Hepatocyte (in vitro differentiated cells): ENCODE measurements around the gene TFE3. TPM values are rescaled to one million over a fixed set of nuclear protein-coding genes. Genes with fewer than 3 reads are reported as not detected.

Source experiments
- DNase-seq: peaks from one replicate; pipeline ENCODE4 v3.0.0-alpha.2; 2016; ENCODE audit warnings: low spot score
- H2AFZ ChIP-seq: fragments of 200-600 bp; sonication (generic); 2 replicates; pipeline ENCODE4 v1.6.0; 2016; ENCODE audit warnings: antibody characterized with exemption, mild to moderate bottlenecking
- H3K27ac ChIP-seq: fragments of 200-600 bp; sonication (generic); 2 replicates; pipeline ENCODE4 v1.5.1; 2016; ENCODE audit warnings: mild to moderate bottlenecking
- H3K27me3 ChIP-seq: fragments of 200-600 bp; sonication (generic); 2 replicates; pipeline ENCODE4 v1.6.1; 2016
- H3K36me3 ChIP-seq: fragments of 200-600 bp; sonication (generic); replicated peaks from 2 replicates; pipeline ENCODE4 v1.5.1; 2016; ENCODE audit warnings: low read depth; ENCODE audit not compliant: insufficient read depth
- H3K4me1 ChIP-seq: fragments of 200-600 bp; sonication (generic); 2 replicates; pipeline ENCODE4 v1.5.1; 2016; ENCODE audit warnings: mild to moderate bottlenecking, moderate library complexity; ENCODE audit not compliant: insufficient read depth
- H3K4me2 ChIP-seq: fragments of 200-600 bp; sonication (generic); 2 replicates; pipeline ENCODE4 v1.6.0; 2016
- H3K4me3 ChIP-seq: fragments of 200-600 bp; sonication (generic); 2 replicates; pipeline ENCODE4 v1.5.1; 2016; ENCODE audit warnings: mild to moderate bottlenecking
- H3K79me2 ChIP-seq: fragments of 200-600 bp; sonication (generic); 2 replicates; pipeline ENCODE4 v1.6.0; 2017; ENCODE audit warnings: mild to moderate bottlenecking
- H3K9me2 ChIP-seq: fragments of 200-600 bp; sonication (generic); replicated peaks from 2 replicates; pipeline ENCODE4 v1.6.0; 2017; ENCODE audit warnings: mild to moderate bottlenecking; ENCODE audit not compliant: insufficient read depth
- H3K9me3 ChIP-seq: fragments of 200-600 bp; sonication (generic); 2 replicates; pipeline ENCODE4 v1.5.1; 2016; ENCODE audit warnings: low read depth, mild to moderate bottlenecking
- H4K20me1 ChIP-seq: fragments of 200-600 bp; sonication (generic); 2 replicates; pipeline ENCODE4 v1.6.0; 2016; ENCODE audit warnings: mild to moderate bottlenecking; ENCODE audit not compliant: insufficient read depth, poor library complexity, severe bottlenecking
- CTCF ChIP-seq: fragments of 200-600 bp; sonication (generic); IDR thresholded peaks from 2 replicates; pipeline ENCODE4 v1.5.1; 2016; ENCODE audit warnings: antibody characterized with exemption, mild to moderate bottlenecking; ENCODE audit not compliant: poor library complexity
- EZH2 ChIP-seq: fragments of 200-600 bp; sonication (generic); IDR thresholded peaks from 2 replicates; pipeline ENCODE4 v1.6.1; 2016; ENCODE audit warnings: antibody characterized with exemption, mild to moderate bottlenecking, borderline replicate concordance
- EZH2phosphoT487 ChIP-seq: fragments of 200-600 bp; sonication (generic); IDR thresholded peaks from one replicate; pipeline ENCODE4 v1.6.1; 2018; ENCODE audit warnings: antibody characterized with exemption, mild to moderate bottlenecking, low read depth, moderate library complexity; ENCODE audit not compliant: unreplicated experiment, severe bottlenecking
- WGBS: methylation state at CpG from one replicate; pipeline ENCODE4 v1.1.6; 2016; ENCODE audit warnings: low lambda C conversion rate; ENCODE audit errors: missing lambda C conversion rate; 5-methylcytosine and 5-hydroxymethylcytosine counted together
- polyA plus RNA-seq: library from polyadenylated mRNA; unstranded; fragments of >200 nt; fragmentation: Nextera tagmentation; extraction: Ambion mirVana; gene quantifications from 2 replicates; pipeline ENCODE4 v1.2.1, GENCODE V29; 2016
- total RNA-seq: library from RNA; depleted of rRNA; stranded (reverse); fragments of >200 nt; gene quantifications from 2 replicates; pipeline ENCODE4 v1.2.3, GENCODE V29; 2014

The TFE3 gene
- total and polyA plus RNA-seq, 2 experiments from 2014 or later, result 38.3 to 59.8 TPM

- H3K27ac ChIP-seq, result peak within 1 kb of the TSS; percentile 87
- H3K79me2 ChIP-seq, result no peaks in the 10 kb centered on the region
- peak; percentile 93 for DNase-seq
- H4K20me1 ChIP-seq, result no peaks in the 10 kb centered on the region
- H3K9me2 ChIP-seq, result no peaks in the 10 kb centered on the region
- WGBS, result 43% methylated on average over 54 of the region's 61 CpGs
- no peaks in the 10 kb centered on the region for H3K4me1 ChIP-seq
- peak within 1 kb of the TSS; percentile 77 for H3K4me2 ChIP-seq
- no peaks in the 10 kb centered on the region for H3K36me3 ChIP-seq
- H2AFZ ChIP-seq, result no peak within 1 kb of the TSS
- no peaks in the 10 kb centered on the region for H3K9me3 ChIP-seq
- H3K4me3 ChIP-seq, result peak within 1 kb of the TSS; percentile 46
- TF ChIP-seq CTCF (no peak), EZH2phosphoT487 (no peak), EZH2 (no peak)
- H3K27me3 ChIP-seq, result no peaks in the 10 kb centered on the region
Observed at GRCh38 chrX:49073601-49074575, 30.7 kb upstream of the TFE3 start, which contains the start of gene PRAF2. TSS of gene PRAF2 (minus strand) at chrX:49074002. CDS start at chrX:49073987, 15 bp downstream.

GRCh38 chrX:49072712-49073095, 29.5 kb upstream of the TFE3 start:
- Histone ChIP-seq H3K4me3 (no peak overlapping the region), H3K4me1 (no peaks in the 10 kb centered on the region), H3K79me2 (no peaks in the 10 kb centered on the region), H3K9me2 (no peaks in the 10 kb centered on the region), H3K4me2 (peak overlapping the region; percentile 77), H3K36me3 (no peaks in the 10 kb centered on the region), H3K9me3 (no peaks in the 10 kb centered on the region), H3K27me3 (no peaks in the 10 kb centered on the region), H3K27ac (no peak overlapping the region), H4K20me1 (no peaks in the 10 kb centered on the region), H2AFZ (no peak overlapping the region)
- no peak for DNase-seq
- WGBS, result 89% methylated on average over 9 of the region's 10 CpGs
- TF ChIP-seq CTCF (no peak), EZH2phosphoT487 (no peak), EZH2 (no peak)

DNA sequence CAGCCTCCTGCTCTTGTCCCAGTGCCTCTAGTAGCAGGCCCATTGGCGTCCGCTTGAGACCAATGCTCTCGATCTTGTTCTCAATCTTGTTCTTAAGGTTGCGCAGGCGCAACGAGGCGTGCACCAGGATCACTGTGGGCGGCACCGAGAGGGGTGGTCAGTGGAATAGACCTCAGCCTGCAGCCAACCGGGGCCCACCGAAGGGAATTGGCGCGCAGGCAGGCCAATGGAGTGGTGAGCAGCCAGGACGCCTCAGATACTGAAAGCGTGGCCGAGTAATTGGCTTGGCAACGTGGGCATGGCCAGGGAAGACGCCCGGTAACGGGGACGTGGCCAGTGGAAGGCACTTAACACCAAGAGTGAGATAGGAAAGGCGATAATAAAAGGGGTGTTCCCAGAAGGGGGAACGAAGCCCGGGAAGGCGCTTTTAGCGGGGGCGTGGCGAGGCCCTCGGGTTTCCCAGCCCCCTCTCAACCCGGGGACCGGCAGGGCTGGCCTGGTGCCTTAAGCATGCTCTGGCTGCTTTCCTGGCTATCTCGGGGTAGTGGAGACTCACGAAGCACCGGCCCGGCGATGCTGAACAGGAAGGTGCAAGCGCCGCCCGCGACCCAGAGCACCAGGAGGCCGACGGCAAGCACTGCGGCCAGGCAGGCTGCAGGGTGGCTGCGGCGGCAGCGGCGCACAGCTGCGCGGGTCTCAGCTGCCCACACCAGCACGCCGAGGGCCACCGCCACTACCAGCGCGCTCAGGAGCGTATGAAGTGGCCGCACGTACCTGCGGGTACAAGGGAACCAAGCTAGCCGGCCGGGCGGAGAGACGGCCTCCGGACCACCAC, 28.9 kb upstream of the TFE3 start:
- Histone ChIP-seq H3K27ac (no peak overlapping the region), H3K4me2 (peak overlapping the region; percentile 77)
- 94% methylated on average over 63 of the region's 63 CpGs for WGBS

More for the DNA sequence above, 28.9 kb upstream of the TFE3 start:
- H3K4me1 ChIP-seq, result no peaks in the 10 kb centered on the region
- H3K4me3 ChIP-seq, result no peak overlapping the region
- H3K9me3 ChIP-seq, result no peaks in the 10 kb centered on the region
- peak; percentile 10 for DNase-seq
- H3K36me3 ChIP-seq, result no peaks in the 10 kb centered on the region
- no peak overlapping the region for H2AFZ ChIP-seq
- TF ChIP-seq EZH2phosphoT487 (no peak), EZH2 (no peak), CTCF (no peak)
- H3K79me2 ChIP-seq, result no peaks in the 10 kb centered on the region
- no peaks in the 10 kb centered on the region for H3K27me3 ChIP-seq
- H4K20me1 ChIP-seq, result no peaks in the 10 kb centered on the region
- no peaks in the 10 kb centered on the region for H3K9me2 ChIP-seq
